Neural progenitor cell (in vitro differentiated cells): Measurements from ENCODE around the gene IQCH.
"Not testable (repeated sequence)": the region's sequence is repeated elsewhere in the genome, so short reads cannot be mapped to it uniquely, and the experiment has no call there.

Experiments
- EZH2 ChIP-seq: fragments of 200-600 bp; sonication (generic); IDR thresholded peaks from 2 replicates; pipeline ENCODE4 v1.6.1; 2017; ENCODE audit warnings: antibody characterized with exemption, mild to moderate bottlenecking, moderate library complexity
- EZH2phosphoT487 ChIP-seq: fragments of 200-600 bp; sonication (generic); IDR thresholded peaks from 2 replicates; pipeline ENCODE4 v1.6.1; 2017; ENCODE audit warnings: antibody characterized with exemption
- TF ChIP-seq, protein P1 (sequence below): fragments of 200-600 bp; sonication (generic); IDR thresholded peaks from 2 replicates; pipeline ENCODE4 v1.5.1; 2017; ENCODE audit warnings: antibody characterized with exemption, mild to moderate bottlenecking

DNA sequence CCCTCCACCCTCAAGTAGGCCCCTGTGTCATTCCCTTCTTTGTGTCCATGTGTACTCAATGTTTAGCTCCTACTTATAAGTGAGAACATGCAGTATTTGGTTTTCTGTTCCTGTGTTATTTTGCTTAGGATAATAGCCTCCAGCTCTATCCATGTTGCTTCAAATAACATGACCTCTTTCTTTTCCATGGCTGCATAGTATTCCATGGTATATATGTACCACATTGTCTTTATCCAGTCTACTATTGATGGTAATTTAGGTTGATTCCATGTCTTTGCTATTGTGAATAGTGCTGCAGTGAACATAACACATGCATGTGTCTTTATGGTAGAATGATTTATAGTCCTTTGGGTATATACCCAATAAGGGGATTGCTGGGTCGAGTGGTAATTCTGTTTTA, 109.1 kb downstream of the IQCH start:
- TF ChIP-seq, protein P1, sequence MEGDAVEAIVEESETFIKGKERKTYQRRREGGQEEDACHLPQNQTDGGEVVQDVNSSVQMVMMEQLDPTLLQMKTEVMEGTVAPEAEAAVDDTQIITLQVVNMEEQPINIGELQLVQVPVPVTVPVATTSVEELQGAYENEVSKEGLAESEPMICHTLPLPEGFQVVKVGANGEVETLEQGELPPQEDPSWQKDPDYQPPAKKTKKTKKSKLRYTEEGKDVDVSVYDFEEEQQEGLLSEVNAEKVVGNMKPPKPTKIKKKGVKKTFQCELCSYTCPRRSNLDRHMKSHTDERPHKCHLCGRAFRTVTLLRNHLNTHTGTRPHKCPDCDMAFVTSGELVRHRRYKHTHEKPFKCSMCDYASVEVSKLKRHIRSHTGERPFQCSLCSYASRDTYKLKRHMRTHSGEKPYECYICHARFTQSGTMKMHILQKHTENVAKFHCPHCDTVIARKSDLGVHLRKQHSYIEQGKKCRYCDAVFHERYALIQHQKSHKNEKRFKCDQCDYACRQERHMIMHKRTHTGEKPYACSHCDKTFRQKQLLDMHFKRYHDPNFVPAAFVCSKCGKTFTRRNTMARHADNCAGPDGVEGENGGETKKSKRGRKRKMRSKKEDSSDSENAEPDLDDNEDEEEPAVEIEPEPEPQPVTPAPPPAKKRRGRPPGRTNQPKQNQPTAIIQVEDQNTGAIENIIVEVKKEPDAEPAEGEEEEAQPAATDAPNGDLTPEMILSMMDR, result not testable (repeated sequence)
- TF ChIP-seq EZH2, EZH2phosphoT487: not testable (repeated sequence)
